ENCODE data around the gene NFIA. TPM values are rescaled to one million over a fixed set of nuclear protein-coding genes. Genes with fewer than 3 reads are reported as not detected.
A peak's percentile ranks its signal among the peaks of the same experiment; 100 is the strongest.

NFIA gene
- total and polyA plus RNA-seq, 2 of the 13 experiments (the other 11 are each of a cell fraction or from before 2014, with no cell fraction given), result 14.7 to 28.5 TPM

DNA sequence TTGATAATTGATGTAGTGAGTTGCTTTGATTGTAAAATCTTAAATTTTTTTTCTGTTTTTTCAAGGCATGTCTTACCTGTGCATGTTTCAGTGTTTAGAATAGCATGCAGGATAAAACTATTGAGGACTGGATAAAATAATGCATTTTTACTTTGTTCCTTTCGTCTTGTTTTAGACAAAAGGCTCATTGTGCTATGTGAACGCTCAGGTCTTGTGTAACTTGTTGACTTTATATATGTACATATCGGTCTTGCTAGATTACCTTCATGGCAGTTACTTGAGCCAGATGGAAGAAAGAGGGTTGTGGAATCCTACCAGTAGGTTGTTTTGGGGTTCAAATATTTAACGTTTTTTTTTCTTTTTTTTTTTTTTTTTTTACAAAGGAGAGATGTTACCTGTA lies 7.0 kb downstream of the NFIA start (continued):
- TF ChIP-seq, protein P1, sequence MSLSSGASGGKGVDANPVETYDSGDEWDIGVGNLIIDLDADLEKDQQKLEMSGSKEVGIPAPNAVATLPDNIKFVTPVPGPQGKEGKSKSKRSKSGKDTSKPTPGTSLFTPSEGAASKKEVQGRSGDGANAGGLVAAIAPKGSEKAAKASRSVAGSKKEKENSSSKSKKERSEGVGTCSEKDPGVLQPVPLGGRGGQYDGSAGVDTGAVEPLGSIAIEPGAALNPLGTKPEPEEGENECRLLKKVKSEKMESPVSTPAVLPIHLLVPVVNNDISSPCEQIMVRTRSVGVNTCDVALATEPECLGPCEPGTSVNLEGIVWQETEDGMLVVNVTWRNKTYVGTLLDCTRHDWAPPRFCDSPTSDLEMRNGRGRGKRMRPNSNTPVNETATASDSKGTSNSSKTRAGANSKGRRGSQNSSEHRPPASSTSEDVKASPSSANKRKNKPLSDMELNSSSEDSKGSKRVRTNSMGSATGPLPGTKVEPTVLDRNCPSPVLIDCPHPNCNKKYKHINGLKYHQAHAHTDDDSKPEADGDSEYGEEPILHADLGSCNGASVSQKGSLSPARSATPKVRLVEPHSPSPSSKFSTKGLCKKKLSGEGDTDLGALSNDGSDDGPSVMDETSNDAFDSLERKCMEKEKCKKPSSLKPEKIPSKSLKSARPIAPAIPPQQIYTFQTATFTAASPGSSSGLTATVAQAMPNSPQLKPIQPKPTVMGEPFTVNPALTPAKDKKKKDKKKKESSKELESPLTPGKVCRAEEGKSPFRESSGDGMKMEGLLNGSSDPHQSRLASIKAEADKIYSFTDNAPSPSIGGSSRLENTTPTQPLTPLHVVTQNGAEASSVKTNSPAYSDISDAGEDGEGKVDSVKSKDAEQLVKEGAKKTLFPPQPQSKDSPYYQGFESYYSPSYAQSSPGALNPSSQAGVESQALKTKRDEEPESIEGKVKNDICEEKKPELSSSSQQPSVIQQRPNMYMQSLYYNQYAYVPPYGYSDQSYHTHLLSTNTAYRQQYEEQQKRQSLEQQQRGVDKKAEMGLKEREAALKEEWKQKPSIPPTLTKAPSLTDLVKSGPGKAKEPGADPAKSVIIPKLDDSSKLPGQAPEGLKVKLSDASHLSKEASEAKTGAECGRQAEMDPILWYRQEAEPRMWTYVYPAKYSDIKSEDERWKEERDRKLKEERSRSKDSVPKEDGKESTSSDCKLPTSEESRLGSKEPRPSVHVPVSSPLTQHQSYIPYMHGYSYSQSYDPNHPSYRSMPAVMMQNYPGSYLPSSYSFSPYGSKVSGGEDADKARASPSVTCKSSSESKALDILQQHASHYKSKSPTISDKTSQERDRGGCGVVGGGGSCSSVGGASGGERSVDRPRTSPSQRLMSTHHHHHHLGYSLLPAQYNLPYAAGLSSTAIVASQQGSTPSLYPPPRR (CRISPR knock-in tag; IDR thresholded peaks at IDR 0.05; ENCODE audit: borderline replicate concordance), result peak; percentile 60; the same call in 1 of the 2 replicates
- TF ChIP-seq ASH2L (IDR thresholded peaks at IDR 0.05; ENCODE audit: insufficient read length, low read depth, low read length) (peak; percentile 74), MEF2D (CRISPR knock-in tag; IDR thresholded peaks at IDR 0.05) (0 out of 2 replicates have a peak, but pooled peaks have one; percentile 39), ISL2 (CRISPR knock-in tag; IDR thresholded peaks at IDR 0.05) (peak; percentile 75), NKX3-1 (CRISPR knock-in tag; IDR thresholded peaks at IDR 0.05) (no peak), MED13 (CRISPR knock-in tag; IDR thresholded peaks at IDR 0.05) (no peak), HDAC2 (CRISPR knock-in tag; IDR thresholded peaks at IDR 0.05) (peak; percentile 78), ZNF772 (CRISPR knock-in tag; IDR thresholded peaks at IDR 0.05) (no peak), PHF8 (CRISPR knock-in tag; IDR thresholded peaks at IDR 0.05) (no peak), ZNF792 (CRISPR knock-in tag; IDR thresholded peaks at IDR 0.05) (0 out of 2 replicates have a peak, but pooled peaks have one; percentile 18), TAF15 (IDR thresholded peaks at IDR 0.05; ENCODE audit: low read depth, low read length, poor library complexity, severe bottlenecking) (no peak), STAG1 (CRISPR knock-in tag; IDR thresholded peaks at IDR 0.05) (no peak)
- TF ChIP-seq, protein P2, sequence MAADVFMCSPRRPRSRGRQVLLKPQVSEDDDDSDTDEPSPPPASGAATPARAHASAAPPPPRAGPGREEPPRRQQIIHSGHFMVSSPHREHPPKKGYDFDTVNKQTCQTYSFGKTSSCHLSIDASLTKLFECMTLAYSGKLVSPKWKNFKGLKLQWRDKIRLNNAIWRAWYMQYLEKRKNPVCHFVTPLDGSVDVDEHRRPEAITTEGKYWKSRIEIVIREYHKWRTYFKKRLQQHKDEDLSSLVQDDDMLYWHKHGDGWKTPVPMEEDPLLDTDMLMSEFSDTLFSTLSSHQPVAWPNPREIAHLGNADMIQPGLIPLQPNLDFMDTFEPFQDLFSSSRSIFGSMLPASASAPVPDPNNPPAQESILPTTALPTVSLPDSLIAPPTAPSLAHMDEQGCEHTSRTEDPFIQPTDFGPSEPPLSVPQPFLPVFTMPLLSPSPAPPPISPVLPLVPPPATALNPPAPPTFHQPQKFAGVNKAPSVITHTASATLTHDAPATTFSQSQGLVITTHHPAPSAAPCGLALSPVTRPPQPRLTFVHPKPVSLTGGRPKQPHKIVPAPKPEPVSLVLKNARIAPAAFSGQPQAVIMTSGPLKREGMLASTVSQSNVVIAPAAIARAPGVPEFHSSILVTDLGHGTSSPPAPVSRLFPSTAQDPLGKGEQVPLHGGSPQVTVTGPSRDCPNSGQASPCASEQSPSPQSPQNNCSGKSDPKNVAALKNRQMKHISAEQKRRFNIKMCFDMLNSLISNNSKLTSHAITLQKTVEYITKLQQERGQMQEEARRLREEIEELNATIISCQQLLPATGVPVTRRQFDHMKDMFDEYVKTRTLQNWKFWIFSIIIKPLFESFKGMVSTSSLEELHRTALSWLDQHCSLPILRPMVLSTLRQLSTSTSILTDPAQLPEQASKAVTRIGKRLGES (CRISPR knock-in tag; IDR thresholded peaks at IDR 0.05; ENCODE audit: borderline replicate concordance), result no peak
- TF ChIP-seq, protein P3, sequence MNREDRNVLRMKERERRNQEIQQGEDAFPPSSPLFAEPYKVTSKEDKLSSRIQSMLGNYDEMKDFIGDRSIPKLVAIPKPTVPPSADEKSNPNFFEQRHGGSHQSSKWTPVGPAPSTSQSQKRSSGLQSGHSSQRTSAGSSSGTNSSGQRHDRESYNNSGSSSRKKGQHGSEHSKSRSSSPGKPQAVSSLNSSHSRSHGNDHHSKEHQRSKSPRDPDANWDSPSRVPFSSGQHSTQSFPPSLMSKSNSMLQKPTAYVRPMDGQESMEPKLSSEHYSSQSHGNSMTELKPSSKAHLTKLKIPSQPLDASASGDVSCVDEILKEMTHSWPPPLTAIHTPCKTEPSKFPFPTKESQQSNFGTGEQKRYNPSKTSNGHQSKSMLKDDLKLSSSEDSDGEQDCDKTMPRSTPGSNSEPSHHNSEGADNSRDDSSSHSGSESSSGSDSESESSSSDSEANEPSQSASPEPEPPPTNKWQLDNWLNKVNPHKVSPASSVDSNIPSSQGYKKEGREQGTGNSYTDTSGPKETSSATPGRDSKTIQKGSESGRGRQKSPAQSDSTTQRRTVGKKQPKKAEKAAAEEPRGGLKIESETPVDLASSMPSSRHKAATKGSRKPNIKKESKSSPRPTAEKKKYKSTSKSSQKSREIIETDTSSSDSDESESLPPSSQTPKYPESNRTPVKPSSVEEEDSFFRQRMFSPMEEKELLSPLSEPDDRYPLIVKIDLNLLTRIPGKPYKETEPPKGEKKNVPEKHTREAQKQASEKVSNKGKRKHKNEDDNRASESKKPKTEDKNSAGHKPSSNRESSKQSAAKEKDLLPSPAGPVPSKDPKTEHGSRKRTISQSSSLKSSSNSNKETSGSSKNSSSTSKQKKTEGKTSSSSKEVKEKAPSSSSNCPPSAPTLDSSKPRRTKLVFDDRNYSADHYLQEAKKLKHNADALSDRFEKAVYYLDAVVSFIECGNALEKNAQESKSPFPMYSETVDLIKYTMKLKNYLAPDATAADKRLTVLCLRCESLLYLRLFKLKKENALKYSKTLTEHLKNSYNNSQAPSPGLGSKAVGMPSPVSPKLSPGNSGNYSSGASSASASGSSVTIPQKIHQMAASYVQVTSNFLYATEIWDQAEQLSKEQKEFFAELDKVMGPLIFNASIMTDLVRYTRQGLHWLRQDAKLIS (CRISPR knock-in tag; IDR thresholded peaks at IDR 0.05), result no peak
- TF ChIP-seq, protein P4, sequence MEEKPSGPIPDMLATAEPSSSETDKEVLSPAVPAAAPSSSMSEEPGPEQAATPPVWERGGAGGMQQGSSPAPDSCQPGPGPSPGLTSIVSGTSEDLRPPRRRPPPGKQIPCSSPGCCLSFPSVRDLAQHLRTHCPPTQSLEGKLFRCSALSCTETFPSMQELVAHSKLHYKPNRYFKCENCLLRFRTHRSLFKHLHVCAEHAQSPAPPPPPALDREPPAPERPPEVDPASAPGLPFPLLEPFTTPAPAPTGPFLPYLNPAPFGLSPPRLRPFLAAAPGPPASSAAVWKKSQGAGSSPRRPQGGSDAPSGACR (CRISPR knock-in tag; IDR thresholded peaks at IDR 0.05), result no peak
